H1 (cell line): ENCODE data around the gene SLC3A2. TPM values are rescaled to one million over a fixed set of nuclear protein-coding genes. Genes with fewer than 3 reads are reported as not detected.

Experiments used
- CTCF ChIA-PET: fragments of 300-600 bp; sonication (Branson Sonifier 250); formaldehyde crosslinking; loops from one replicate; lab custom pipeline; 2021; ENCODE audit not compliant: partially characterized antibody; lab: Charles Lee
- POLR2A ChIA-PET: fragments of 300-600 bp; sonication (Branson Sonifier 250); formaldehyde crosslinking; loops from one replicate; lab custom pipeline; 2021; ENCODE audit warnings: inconsistent platforms; ENCODE audit not compliant: partially characterized antibody; lab: Charles Lee
- DNase-seq, 2 experiments: peaks; one replicate each; pipeline versions ENCODE4 v3.0.0 to v3.0.0-alpha.2; 2010 to 2022; ENCODE audit warnings: low spot score in 2 of 2, low read depth in 1 of 2, mixed read lengths in 1 of 2
- FAIRE-seq: peaks from 2 replicates; lab custom pipeline; 2011; peaks lifted over from hg19 to GRCh38; lab: Jason Lieb, UNC
- H2AFZ ChIP-seq: 2 replicates; pipeline ENCODE4 v1.8.1; 2012; ENCODE audit warnings: low read length, inconsistent platforms
- H2AK5ac ChIP-seq: 2 replicates; pipeline ENCODE4 v1.6.1; 2013; ENCODE audit warnings: low read depth, low read length
- H2BK120ac ChIP-seq: replicated peaks from 2 replicates; pipeline ENCODE3; 2013; ENCODE audit warnings: low read depth, low read length, inconsistent platforms
- H2BK12ac ChIP-seq: 2 replicates; pipeline ENCODE4 v1.6.1; 2013; ENCODE audit warnings: low read depth, low read length
- H2BK15ac ChIP-seq: 2 replicates; pipeline ENCODE4 v1.6.1; 2013; ENCODE audit warnings: low read length
- H2BK20ac ChIP-seq: 2 replicates; pipeline ENCODE4 v1.6.1; 2013; ENCODE audit warnings: low read length
- H2BK5ac ChIP-seq: 2 replicates; pipeline ENCODE4 v1.6.1; 2013; ENCODE audit warnings: low read depth, low read length
- H3K14ac ChIP-seq: 2 replicates; pipeline ENCODE4 v1.6.1; 2013; ENCODE audit warnings: inconsistent platforms; ENCODE audit not compliant: insufficient read length
- H3K18ac ChIP-seq: 2 replicates; pipeline ENCODE4 v1.6.1; 2013; ENCODE audit warnings: low read length; ENCODE audit errors: extremely low read depth
- H3K23ac ChIP-seq: 2 replicates; pipeline ENCODE4 v1.6.1; 2013; ENCODE audit warnings: inconsistent platforms; ENCODE audit not compliant: insufficient read length
- H3K23me2 ChIP-seq: 2 replicates; pipeline ENCODE4 v1.6.1; 2013; ENCODE audit warnings: low read depth, low read length
- H3K27ac ChIP-seq: 2 replicates; pipeline ENCODE4 v1.6.1; 2011; ENCODE audit warnings: low read depth, low read length, inconsistent platforms
- H3K27me3 ChIP-seq, 4 experiments: replicated peaks in 1 of 4; 1 replicate in 1 of 4; 2 replicates in 3 of 4; pipeline versions ENCODE4 v1.6.1 to v1.8.1; 2011 to 2013; ENCODE audit warnings: low read length in 3 of 4, mild to moderate bottlenecking in 3 of 4, inconsistent platforms in 2 of 4, mixed read lengths in 2 of 4, moderate library complexity in 1 of 4; ENCODE audit not compliant: control insufficient read depth in 3 of 4, insufficient read depth in 3 of 4; ENCODE audit errors: extremely low read depth in 1 of 4
- H3K36me3 ChIP-seq, 4 experiments: 2 replicates each; pipeline versions ENCODE4 v1.6.1 to v1.8.1; 2011 to 2013; ENCODE audit warnings: mild to moderate bottlenecking in 4 of 4, low read length in 3 of 4, moderate library complexity in 2 of 4, control low read depth in 1 of 4, inconsistent platforms in 1 of 4; ENCODE audit not compliant: insufficient read depth in 4 of 4, control insufficient read depth in 2 of 4
- H3K4ac ChIP-seq: replicated peaks from 2 replicates; pipeline ENCODE3; 2013; ENCODE audit warnings: low read length, low read depth, mixed read lengths, inconsistent platforms; ENCODE audit not compliant: insufficient read length
- H3K4me1 ChIP-seq, 4 experiments: replicated peaks in 1 of 4; 1 replicate in 1 of 4; 2 replicates in 3 of 4; pipeline versions ENCODE4 v1.6.1 to v1.8.1; 2011 to 2013; ENCODE audit warnings: low read length in 3 of 4, inconsistent platforms in 2 of 4, mixed read lengths in 1 of 4; ENCODE audit not compliant: insufficient read depth in 4 of 4, control insufficient read depth in 3 of 4
- H3K4me2 ChIP-seq, 2 experiments: 2 replicates each; pipeline versions ENCODE4 v1.6.1 to v1.8.1; 2011 to 2013; ENCODE audit warnings: low read depth in 2 of 2, low read length in 2 of 2, control low read depth in 1 of 2, inconsistent platforms in 1 of 2, mild to moderate bottlenecking in 1 of 2; ENCODE audit not compliant: insufficient read depth in 1 of 2
- H3K4me3 ChIP-seq, 4 experiments: fragments of 200-600, 300-600 bp in 1 of 4; sonication (generic), shearing (Covaris generic), sonication (Bioruptor Twin) in 1 of 4; 2 replicates each; pipeline versions ENCODE4 v1.5.1 to v1.8.1; 2011 to 2016; ENCODE audit warnings: low read length in 4 of 4, low read depth in 3 of 4, control low read depth in 2 of 4, inconsistent platforms in 2 of 4, mild to moderate bottlenecking in 2 of 4, mixed read lengths in 1 of 4, moderate library complexity in 1 of 4; ENCODE audit not compliant: insufficient read depth in 2 of 4; ENCODE audit errors: extremely low read depth in 1 of 4
- H3K56ac ChIP-seq: replicated peaks from 2 replicates; pipeline ENCODE3; 2013; ENCODE audit warnings: low read depth, mild to moderate bottlenecking, mixed read lengths, low read length, inconsistent platforms; ENCODE audit not compliant: insufficient read length
- H3K79me1 ChIP-seq: 2 replicates; pipeline ENCODE4 v1.6.1; 2013; ENCODE audit warnings: low read depth, low read length, control low read depth
- H3K79me2 ChIP-seq, 2 experiments: 2 replicates each; pipeline versions ENCODE4 v1.6.1 to v1.8.1; 2012 to 2013; ENCODE audit warnings: low read length in 2 of 2, mild to moderate bottlenecking in 2 of 2, inconsistent platforms in 1 of 2; ENCODE audit not compliant: insufficient read depth in 2 of 2, control insufficient read depth in 1 of 2
- H3K9ac ChIP-seq, 4 experiments: replicated peaks in 1 of 4; 1 replicate in 1 of 4; 2 replicates in 3 of 4; pipeline versions ENCODE4 v1.6.1 to v1.8.1; 2011 to 2013; ENCODE audit warnings: low read depth in 3 of 4, low read length in 3 of 4, control low read depth in 2 of 4, mild to moderate bottlenecking in 2 of 4, moderate library complexity in 2 of 4, inconsistent platforms in 1 of 4; ENCODE audit errors: extremely low read depth in 1 of 4
- H3K9me3 ChIP-seq, 2 experiments: 2 replicates each; pipeline versions ENCODE4 v1.6.1 to v1.8.1; 2012 to 2013; ENCODE audit warnings: mild to moderate bottlenecking in 2 of 2, moderate library complexity in 2 of 2, control low read depth in 1 of 2, inconsistent platforms in 1 of 2, low read depth in 1 of 2, low read length in 1 of 2, mixed read lengths in 1 of 2; ENCODE audit not compliant: insufficient read depth in 2 of 2
- H4K20me1 ChIP-seq, 2 experiments: replicated peaks in 1 of 2; 2 replicates each; pipeline versions ENCODE3 to v1.8.1; 2011 to 2013; ENCODE audit warnings: inconsistent platforms in 2 of 2, low read length in 2 of 2, mild to moderate bottlenecking in 1 of 2; ENCODE audit not compliant: insufficient read depth in 2 of 2, control insufficient read depth in 1 of 2
- H4K5ac ChIP-seq: 2 replicates; pipeline ENCODE4 v1.6.1; 2013; ENCODE audit warnings: low read length, low read depth, mixed read lengths, inconsistent platforms; ENCODE audit not compliant: insufficient read length
- H4K8ac ChIP-seq: 2 replicates; pipeline ENCODE4 v1.8.0; 2013; ENCODE audit warnings: mild to moderate bottlenecking, moderate library complexity, low read length, inconsistent platforms; ENCODE audit not compliant: insufficient read depth; ENCODE audit errors: extremely low read depth
- H4K91ac ChIP-seq: replicated peaks from 2 replicates; pipeline ENCODE3; 2013; ENCODE audit warnings: low read length, mixed read lengths, inconsistent platforms; ENCODE audit not compliant: insufficient read length
- POLR2A ChIP-seq, 2 experiments: IDR thresholded peaks; 1 replicate in 1 of 2; 2 replicates in 1 of 2; pipeline ENCODE4 v1.6.1; 2011; ENCODE audit warnings: low read depth in 2 of 2, low read length in 2 of 2, mild to moderate bottlenecking in 2 of 2; ENCODE audit errors: control extremely low read depth in 1 of 2
- POLR2AphosphoS5 ChIP-seq: IDR thresholded peaks from 2 replicates; pipeline ENCODE4 v1.6.1; 2011; ENCODE audit warnings: low read depth, low read length
- SP2 ChIP-seq: IDR thresholded peaks from 2 replicates; pipeline ENCODE4 v1.6.1; 2012; ENCODE audit warnings: mild to moderate bottlenecking, low read length, inconsistent platforms
- WGBS, 2 experiments: shearing (Covaris generic) in 1 of 2; methylation state at CpG; one replicate each; pipeline versions ENCODE4 v1.1.6 to v1.1.7; 2013 to 2015; ENCODE audit warnings: low lambda C conversion rate in 2 of 2, mixed read lengths in 2 of 2, inconsistent platforms in 1 of 2, low coverage in 1 of 2, missing lambda C conversion rate in 1 of 2; ENCODE audit not compliant: insufficient replicate concordance in 2 of 2, insufficient coverage in 1 of 2, insufficient read length in 1 of 2; ENCODE audit errors: extremely low coverage in 1 of 2, missing lambda C conversion rate in 1 of 2; 5-methylcytosine and 5-hydroxymethylcytosine counted together
- polyA plus RNA-seq, 7 experiments: library from polyadenylated mRNA; depleted of rRNA in 3 of 7; stranded (reverse) in 5 of 7; unstranded in 2 of 7; fragments of >200 nt in 5 of 7; fragments of 200-250 nt in 2 of 7; gene quantifications; 1 replicate in 5 of 7; 2 replicates in 1 of 7; 4 replicates in 1 of 7; pipeline versions ENCODE4 v1.2.1 to v1.2.3, GENCODE V29; 2011 to 2013; ENCODE audit warnings: missing spikeins in 2 of 7, mixed read lengths in 2 of 7
- total RNA-seq: library from RNA; stranded (reverse); fragmentation: NEBNext Ultra II Directional; extraction: Animal tissue kit (Norgen Biotek cat#: 25700); gene quantifications from 2 replicates; pipeline ENCODE4 v1.2.1, GENCODE V29; 2021

Gene SLC3A2
- total and polyA plus RNA-seq, 2 of the 8 experiments (the other 6 are each of a cell fraction or from before 2014, with no cell fraction given), result 410 to 435 TPM

DNA sequence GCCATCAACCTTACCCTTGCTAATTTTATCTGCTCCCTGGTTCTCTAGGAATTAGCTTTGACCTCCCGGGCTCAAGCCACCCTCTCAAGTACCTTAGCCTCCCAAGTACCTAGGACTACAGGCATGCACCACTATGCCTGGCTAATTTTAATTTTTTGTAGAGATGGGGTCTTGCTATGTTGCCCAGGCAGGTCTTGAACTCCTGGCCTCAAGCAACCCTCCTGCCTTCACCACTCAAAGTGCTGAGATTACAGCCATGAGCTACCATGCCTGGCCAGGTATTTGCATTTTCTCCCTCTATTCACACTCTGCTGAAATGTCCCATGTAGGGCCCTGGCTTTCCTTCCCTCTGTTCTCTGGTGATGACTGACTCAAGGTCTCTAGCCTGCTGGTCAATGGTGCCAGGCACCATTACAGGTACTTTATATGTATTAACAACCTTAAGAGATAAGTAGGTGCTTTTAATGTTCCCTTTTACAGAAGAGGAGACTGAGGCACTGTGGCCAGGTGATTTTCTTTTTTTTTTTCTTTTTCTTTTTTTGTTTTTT lies 32.9 kb upstream of the SLC3A2 start:
- Histone ChIP-seq H3K27me3 (no peaks in the 10 kb centered on the region), H3K79me2 (peaks cover 0 to 5% of the 10 kb centered on the region in 2 experiments; a peak in 2 of 4 replicates), H3K9ac (no peak overlapping the region), H2BK120ac (no peak overlapping the region), H3K27ac (no peak overlapping the region), H3K18ac (no peak overlapping the region), H3K23ac (no peak overlapping the region), H3K23me2 (0 out of 2 replicates have a peak, but pooled peaks cover 1% of the 10 kb centered on the region), H3K36me3 (peaks cover 10 to 13% (median 13%) of the 10 kb centered on the region in 4 experiments), H2AK5ac (no peak overlapping the region), H3K9me3 (no peaks in the 10 kb centered on the region), H3K56ac (no peak overlapping the region), H2BK15ac (no peak overlapping the region), H4K91ac (no peak overlapping the region), H3K4ac (no peak overlapping the region), H4K20me1 (peaks cover 0 to 7% of the 10 kb centered on the region in 2 experiments), H2BK20ac (no peak overlapping the region), H3K4me3 (no peak overlapping the region), H3K4me2 (no peak overlapping the region), H4K5ac (no peak overlapping the region), H2AFZ (no peak overlapping the region), H4K8ac (no peak overlapping the region), H3K14ac (no peak overlapping the region), H3K79me1 (no peaks in the 10 kb centered on the region), H3K4me1 (peaks cover 0 to 4% (median 0%) of the 10 kb centered on the region in 4 experiments; a peak in 1 of 7 replicates), H2BK12ac (no peak overlapping the region), H2BK5ac (no peak overlapping the region)
- no peak for FAIRE-seq
- ChIA-PET POLR2A (interaction anchor here (1.0 to 20.0 kb wide), 7 partner anchors 6 to 86 kb away, joined by 3 to 2104 read pairs (median 150); partner anchors contain the start of genes NXF1, POLR2G, SLC3A2 and STX5), CTCF (interaction anchor here (0.6 to 0.8 kb wide), 2 partner anchors 17 to 266 kb away, joined by 3 to 4 read pairs; no protein-coding TSS in a partner anchor)
- WGBS, 2 experiments, result 84% methylated on average over 1 of the region's 1 CpG; no CpG with 5 or more reads in 1 of the 2 experiments
- TF ChIP-seq POLR2A (IDR thresholded peaks at IDR 0.05; ENCODE audit: control extremely low read depth in 1 of 2, low read depth in 2 of 2, low read length in 2 of 2) (peak; percentile 36 to 58; a peak in 2 of 3 replicates), SP2 (no peak), POLR2AphosphoS5 (peak; percentile 64)
- DNase-seq, result no peak
